Body of pancreas (tissue), 4 donors: Measurements from ENCODE around the gene YES1. TPM values are rescaled to one million over a fixed set of nuclear protein-coding genes. Genes with fewer than 3 reads are reported as not detected.

Source experiments
- ATAC-seq: fragments of 150-250 bp; one replicate; pipeline ENCODE4 v1.9.1; 2016
- DNase-seq, 4 donors: peaks; one replicate each; pipeline ENCODE4 v3.0.0-alpha.2; 2019
- H3K27ac ChIP-seq, 4 donors: fragments of 200-600 bp; sonication (generic); 1 replicate in 3 of 4; 2 replicates in 1 of 4; pipeline versions ENCODE4 v1.5.1 to v1.6.1; 2016 to 2019; ENCODE audit warnings: mild to moderate bottlenecking in 1 of 4, mixed read lengths in 1 of 4, moderate library complexity in 1 of 4
- H3K27me3 ChIP-seq, 2 donors: fragments of 200-600 bp; sonication (generic); one replicate each; pipeline ENCODE4 v1.6.0; 2016; ENCODE audit warnings: mild to moderate bottlenecking in 1 of 2
- H3K36me3 ChIP-seq, 2 donors: fragments of 200-600 bp; sonication (generic); replicated peaks in 1 of 2; 2 replicates each; pipeline ENCODE4 v1.5.1; 2016; ENCODE audit warnings: low read depth in 2 of 2; ENCODE audit not compliant: insufficient read depth in 1 of 2
- H3K4me1 ChIP-seq: fragments of 200-600 bp; sonication (generic); one replicate; pipeline ENCODE4 v1.6.0; 2016
- H3K4me3 ChIP-seq, 2 donors: fragments of 200-600 bp; sonication (generic); 1 replicate in 1 of 2; 2 replicates in 1 of 2; pipeline ENCODE4 v1.5.1; 2016 to 2019
- H3K9me3 ChIP-seq, 3 donors: fragments of 200-600 bp; sonication (generic); 1 replicate in 2 of 3; 2 replicates in 1 of 3; pipeline ENCODE4 v1.5.1; 2016
- CTCF ChIP-seq, 7 experiments: fragments of 450-650 bp in 4 of 7; fragments of 200-600 bp in 3 of 7; sonication (generic) in 3 of 7; IDR thresholded peaks; one replicate each; pipeline ENCODE4 v1.5.1; 2016 to 2019; ENCODE audit warnings: antibody characterized with exemption in 7 of 7
- POLR2A ChIP-seq, 3 donors: fragments of 450-650 bp; IDR thresholded peaks; one replicate each; pipeline ENCODE4 v1.6.1; 2016; ENCODE audit warnings: antibody characterized with exemption in 3 of 3, mild to moderate bottlenecking in 2 of 3
- WGBS, 2 donors: methylation state at CpG; one replicate each; pipeline ENCODE4 v1.1.5; 2017; 5-methylcytosine and 5-hydroxymethylcytosine counted together
- intact Hi-C: fragments of 100-400 bp; cut with DNase I; formaldehyde crosslinking; loops from one replicate; pipeline ENCODE4 v1.15.1; 2023
- total RNA-seq, 2 donors: library from RNA; depleted of rRNA; stranded (reverse); fragments of >200 nt; gene quantifications; one replicate each; pipeline ENCODE4 v1.1.0, GENCODE V29; 2016

YES1 gene
- total RNA-seq, 2 donors from 2014 or later, result 50.4 to 51.4 TPM

GRCh38 chr18:712401-713134, 99.5 kb downstream of the YES1 start, which contains the start of gene ENOSF1:
ENOSF1 (minus strand) TSS chr18:712630; CDS start chr18:712587, 43 bp downstream.
- DNase-seq, result peak; percentile 86 to 93 (median 90)
- WGBS, 2 donors, result 4% methylated on average over 79 of the region's 91 CpGs; no CpG with 5 or more reads in 1 of the 2 donors
- TF ChIP-seq CTCF (IDR thresholded peaks at IDR 0.05), result peak; percentile 86 to 96 (median 91)
- TF ChIP-seq POLR2A (IDR thresholded peaks at IDR 0.05), result peak in 2 of 3 donors; percentile 48 to 67
- Histone ChIP-seq H3K27ac (peak within 1 kb of the TSS; percentile 64 to 86 (median 84)), H3K27me3 (no peaks in the 10 kb centered on the region), H3K9me3 (no peaks in the 10 kb centered on the region), H3K4me3 (peak within 1 kb of the TSS; percentile 38 to 50), H3K4me1 (peaks cover 22% of the 10 kb centered on the region), H3K36me3 (no peaks in the 10 kb centered on the region)
- ATAC-seq, result peak; percentile 96
- intact Hi-C loops, result no loop called here

- Histone ChIP-seq H3K27me3 (no peaks in the 10 kb centered on the region), H3K4me3 (peak overlapping the region; percentile 38 to 50), H3K4me1 (peaks cover 22% of the 10 kb centered on the region), H3K27ac (peak overlapping the region; percentile 64 to 86 (median 84)), H3K36me3 (no peaks in the 10 kb centered on the region), H3K9me3 (no peaks in the 10 kb centered on the region)
- DNase-seq (peak; percentile 67 to 80 (median 78)), ATAC-seq (peak; percentile 46)
- peak in 1 of 7 experiments; percentile 1 for TF ChIP-seq CTCF (IDR thresholded peaks at IDR 0.05)
- peak in 1 of 3 donors; percentile 36 for TF ChIP-seq POLR2A (IDR thresholded peaks at IDR 0.05)
- intact Hi-C loops, result no loop called here
- WGBS, 2 donors, result 0 to 2% methylated on average over 20 to 42 of the region's 42 CpGs
These were observed 100.2 kb downstream of the YES1 start for GRCh38 chr18:711657-712400.

- 14 to 31% methylated on average over 6 to 8 of the region's 8 CpGs for WGBS, 2 donors
- DNase-seq (no peak), ATAC-seq (no peak)
- Histone ChIP-seq H3K4me3 (peak overlapping the region in 1 of 2 donors; percentile 38), H3K4me1 (peaks cover 22% of the 10 kb centered on the region), H3K9me3 (no peaks in the 10 kb centered on the region), H3K27me3 (no peaks in the 10 kb centered on the region), H3K36me3 (no peaks in the 10 kb centered on the region), H3K27ac (peak overlapping the region; percentile 64 to 86 (median 84))
- intact Hi-C loops, result no loop called here
- TF ChIP-seq POLR2A (IDR thresholded peaks at IDR 0.05), result no peak
- TF ChIP-seq CTCF (IDR thresholded peaks at IDR 0.05), result no peak
These were observed 100.8 kb downstream of the YES1 start for GRCh38 chr18:711310-711656.

- intact Hi-C loops, result no loop called here
- ATAC-seq (no peak), DNase-seq (peak in 2 of 4 donors; percentile 24 to 27)
- TF ChIP-seq CTCF (IDR thresholded peaks at IDR 0.05), result no peak
- TF ChIP-seq POLR2A (IDR thresholded peaks at IDR 0.05), result no peak
- H3K9me3 ChIP-seq, result no peaks in the 10 kb centered on the region
- H3K36me3 ChIP-seq, result no peaks in the 10 kb centered on the region
- H3K4me3 ChIP-seq, result no peak overlapping the region
- 61 to 66% methylated on average over 3 of the region's 3 CpGs for WGBS, 2 donors
- no peaks in the 10 kb centered on the region for H3K27me3 ChIP-seq
- H3K27ac ChIP-seq, result peak overlapping the region in 1 of 4 donors; percentile 82
- peaks cover 22% of the 10 kb centered on the region for H3K4me1 ChIP-seq
These were observed 101.4 kb downstream of the YES1 start for GRCh38 chr18:710418-711300.
